H7 (cell line): ENCODE measurements around the gene LILRB2. TPM values are rescaled to one million over a fixed set of nuclear protein-coding genes. Genes with fewer than 3 reads are reported as not detected.
"Not testable (repeated sequence)": the region's sequence is repeated elsewhere in the genome, so short reads cannot be mapped to it uniquely, and the experiment has no call there.

Source experiments
- DNase-seq: peaks from one replicate; pipeline ENCODE4 v3.0.0; 2012
- H3K27me3 ChIP-seq: 2 replicates; pipeline ENCODE4 v1.6.0; 2011; ENCODE audit warnings: mild to moderate bottlenecking, low read length; ENCODE audit not compliant: control insufficient read depth, insufficient read depth
- H3K36me3 ChIP-seq: replicated peaks from 2 replicates; pipeline ENCODE4 v1.5.1; 2011; ENCODE audit warnings: low read length; ENCODE audit not compliant: control insufficient read depth, insufficient read depth
- H3K4me3 ChIP-seq: 2 replicates; pipeline ENCODE4 v1.5.1; 2011; ENCODE audit warnings: low read depth, mild to moderate bottlenecking, control low read depth, low read length, moderate library complexity; ENCODE audit not compliant: insufficient read depth
- total RNA-seq: library from RNA; depleted of rRNA; stranded (reverse); fragments of >200 nt; shearing (Covaris generic); gene quantifications from 2 replicates; pipeline ENCODE4 v1.2.3, GENCODE V29; 2014

Gene LILRB2
- total RNA-seq, 1 experiment from 2014 or later, result not detected

GRCh38 chr19:54287456-54287855, 6.5 kb upstream of the LILRB2 start:
- Histone ChIP-seq H3K27me3 (no peaks in the 10 kb centered on the region), H3K36me3 (no peaks in the 10 kb centered on the region), H3K4me3 (no peak overlapping the region)
- no peak for DNase-seq

DNA sequence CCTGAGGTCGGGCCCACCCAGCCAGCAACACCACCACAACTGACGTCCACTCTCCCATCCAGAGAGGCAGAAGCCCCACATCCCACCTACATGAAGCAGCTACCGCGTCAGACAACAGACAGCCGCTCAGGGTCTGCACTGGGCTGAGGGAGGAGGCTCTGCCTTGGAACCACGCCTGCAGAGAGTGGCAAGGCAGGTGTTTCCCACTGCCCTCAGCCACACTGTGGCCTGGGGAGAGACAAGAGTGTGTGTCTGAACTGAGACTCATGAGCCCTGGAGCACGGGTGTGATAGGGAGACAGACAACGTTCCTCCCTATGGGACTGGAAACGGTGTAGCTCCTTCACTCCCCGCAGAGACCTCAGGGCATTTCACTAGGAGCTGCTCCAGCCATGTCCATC, 5.4 kb upstream of the LILRB2 start:
- H3K27me3 ChIP-seq, H3K36me3 ChIP-seq, DNase-seq, H3K4me3 ChIP-seq: not testable (repeated sequence)

GRCh38 chr19:54285427-54286056, 4.6 kb upstream of the LILRB2 start:
- not testable (repeated sequence) for H3K4me3 ChIP-seq, DNase-seq, H3K27me3 ChIP-seq, H3K36me3 ChIP-seq

- no peak for DNase-seq
- no peaks in the 10 kb centered on the region for H3K36me3 ChIP-seq
- H3K27me3 ChIP-seq, result peaks cover 1% of the 10 kb centered on the region; the same call in 1 of the 2 replicates
- no peak overlapping the region for H3K4me3 ChIP-seq
These were observed 2.0 kb upstream of the LILRB2 start for GRCh38 chr19:54282686-54283470.

- H3K4me3 ChIP-seq, H3K36me3 ChIP-seq, DNase-seq, H3K27me3 ChIP-seq: not testable (repeated sequence)
These were observed 792 bp upstream of the LILRB2 start for GRCh38 chr19:54281729-54282075.

GRCh38 chr19:54280441-54280840, 469 bp downstream of the LILRB2 start:
- DNase-seq, H3K4me3 ChIP-seq, H3K27me3 ChIP-seq, H3K36me3 ChIP-seq: not testable (repeated sequence)

GRCh38 chr19:54280025-54280424, 885 bp downstream of the LILRB2 start:
- H3K27me3 ChIP-seq, H3K36me3 ChIP-seq, DNase-seq, H3K4me3 ChIP-seq: not testable (repeated sequence)

DNA sequence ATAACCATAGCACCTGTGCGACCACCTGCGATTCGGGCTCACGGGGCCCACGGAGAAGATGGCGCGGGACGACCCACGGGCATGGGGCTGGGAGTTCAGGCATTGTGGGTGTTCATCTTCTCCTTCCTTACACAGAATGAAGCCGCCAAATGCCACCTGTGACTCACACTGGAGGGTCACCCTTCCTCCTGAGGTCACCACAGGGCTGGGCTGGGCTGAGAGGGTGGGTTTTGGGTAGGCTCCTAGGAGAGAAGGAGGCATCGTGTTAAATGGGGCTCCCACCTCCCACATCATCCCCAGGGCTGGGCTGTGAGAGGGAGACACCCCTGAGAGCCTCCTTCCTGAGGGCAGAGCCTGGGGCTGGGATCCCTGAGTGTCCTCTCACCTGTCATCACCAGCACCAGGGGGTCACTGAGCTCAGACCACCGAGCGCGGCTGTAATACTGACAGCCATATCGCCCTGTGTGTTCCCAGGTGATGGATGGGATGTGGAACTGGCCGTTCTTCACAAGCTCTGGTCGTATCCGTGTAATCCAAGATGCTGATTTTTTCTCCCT, 1.4 kb downstream of the LILRB2 start:
- Histone ChIP-seq H3K27me3 (peaks cover 1% of the 10 kb centered on the region; the same call in 1 of the 2 replicates), H3K4me3 (no peak overlapping the region), H3K36me3 (no peaks in the 10 kb centered on the region)
- DNase-seq, result no peak

DNA sequence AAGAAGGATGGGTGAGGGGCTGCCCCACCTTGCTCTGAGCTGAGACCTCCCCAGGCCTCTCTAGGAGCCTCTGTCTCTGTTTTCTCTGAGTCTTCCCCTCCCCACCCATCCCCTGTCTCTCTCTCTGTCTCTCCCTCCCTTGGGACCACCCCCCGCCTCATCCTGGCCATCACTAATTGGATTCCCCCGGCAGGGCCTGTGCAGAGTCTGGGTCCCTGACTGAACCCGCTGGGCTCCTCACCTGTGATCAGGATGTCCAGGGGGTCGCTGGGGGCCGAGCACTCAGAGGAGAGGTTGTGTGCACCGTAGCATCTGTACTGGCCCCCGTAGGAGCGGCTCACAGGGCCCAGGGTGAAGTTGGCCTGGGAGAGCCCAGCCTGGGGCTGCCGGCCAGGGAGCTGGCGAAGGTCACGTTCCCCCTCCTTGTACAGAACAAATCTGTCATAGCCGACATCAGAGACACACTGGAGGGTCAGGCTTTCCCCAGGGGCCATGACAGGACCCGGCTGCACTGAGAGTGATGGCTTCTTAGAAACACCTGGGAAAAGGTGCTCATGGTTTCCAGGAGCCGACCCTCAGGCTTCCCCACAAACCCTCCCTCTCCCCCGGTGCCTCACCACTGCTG, 2.2 kb downstream of the LILRB2 start:
- H3K27me3 ChIP-seq, DNase-seq, H3K4me3 ChIP-seq, H3K36me3 ChIP-seq: not testable (repeated sequence)

DNA sequence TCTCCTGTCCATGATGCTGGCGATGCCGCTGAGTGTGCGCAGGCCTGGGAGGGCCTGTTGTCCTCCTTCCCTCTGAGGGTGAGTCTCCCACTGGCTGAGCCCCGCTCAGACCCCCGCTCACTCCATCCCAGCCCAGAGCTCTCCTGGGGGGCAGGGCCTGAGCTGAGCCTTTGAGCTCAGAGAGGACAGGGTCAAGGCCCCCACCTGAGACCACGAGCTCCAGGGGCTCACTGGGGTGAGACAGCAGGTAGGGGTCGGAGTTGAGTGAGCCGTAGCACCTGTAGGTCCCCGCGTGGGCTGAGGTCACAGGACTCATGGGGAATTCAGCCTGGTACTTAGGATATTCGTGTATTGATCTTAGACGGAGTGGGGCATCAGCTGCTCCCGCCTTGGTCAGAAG, 2.9 kb downstream of the LILRB2 start:
- not testable (repeated sequence) for H3K4me3 ChIP-seq, H3K27me3 ChIP-seq, DNase-seq, H3K36me3 ChIP-seq

DNA sequence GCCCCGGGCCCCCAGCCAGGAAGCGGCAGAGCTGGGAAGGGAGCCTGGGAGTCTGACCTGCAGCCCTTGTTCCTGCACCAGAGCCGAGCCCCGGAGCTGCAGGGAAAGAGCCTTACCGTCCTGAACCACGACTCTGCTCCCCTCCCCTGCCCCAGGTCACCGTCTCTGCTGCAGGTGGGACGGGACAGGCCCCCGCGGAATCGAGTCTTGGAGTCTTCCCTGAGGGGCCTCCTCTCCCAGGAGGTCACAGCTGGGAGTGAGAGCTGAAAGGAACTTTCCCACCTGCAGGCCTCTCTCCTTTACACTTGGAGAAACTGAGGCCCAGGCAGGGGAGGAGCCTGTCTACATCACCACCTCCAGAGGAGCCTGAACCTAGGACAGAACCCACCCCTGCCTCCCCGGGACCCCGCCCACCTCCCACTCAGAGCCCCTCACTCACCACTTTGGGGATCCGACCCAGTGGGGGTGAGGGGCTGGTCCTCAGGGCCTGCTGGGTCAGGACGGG, 3.7 kb downstream of the LILRB2 start:
- H3K27me3 ChIP-seq, DNase-seq, H3K4me3 ChIP-seq, H3K36me3 ChIP-seq: not testable (repeated sequence)

DNA sequence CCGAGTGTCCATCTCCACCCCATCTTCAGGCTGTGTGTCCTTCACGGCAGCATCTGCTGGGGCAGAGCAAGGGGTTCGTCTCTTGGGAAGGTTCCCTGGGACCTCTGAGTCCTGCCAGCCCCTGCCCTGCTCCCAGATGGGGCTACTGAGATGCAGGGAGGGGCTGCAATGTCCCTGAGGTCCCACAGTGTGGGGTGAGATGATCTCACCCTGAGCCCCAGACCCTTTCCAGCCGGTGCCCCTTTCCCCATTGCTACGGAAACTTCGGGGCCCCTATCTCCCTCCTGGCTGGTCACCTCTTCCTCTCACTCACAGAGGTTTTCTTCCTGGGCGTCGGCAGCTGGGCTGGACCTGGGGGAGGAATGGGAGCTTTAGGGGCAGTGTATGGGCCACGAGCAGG, 5.0 kb downstream of the LILRB2 start:
- Histone ChIP-seq H3K36me3 (no peaks in the 10 kb centered on the region), H3K4me3 (no peak overlapping the region), H3K27me3 (peaks cover 1% of the 10 kb centered on the region; the same call in 1 of the 2 replicates)
- no peak for DNase-seq

GRCh38 chr19:54274516-54274915, 6.4 kb downstream of the LILRB2 start:
- H3K36me3 ChIP-seq, H3K27me3 ChIP-seq, DNase-seq, H3K4me3 ChIP-seq: not testable (repeated sequence)

DNA sequence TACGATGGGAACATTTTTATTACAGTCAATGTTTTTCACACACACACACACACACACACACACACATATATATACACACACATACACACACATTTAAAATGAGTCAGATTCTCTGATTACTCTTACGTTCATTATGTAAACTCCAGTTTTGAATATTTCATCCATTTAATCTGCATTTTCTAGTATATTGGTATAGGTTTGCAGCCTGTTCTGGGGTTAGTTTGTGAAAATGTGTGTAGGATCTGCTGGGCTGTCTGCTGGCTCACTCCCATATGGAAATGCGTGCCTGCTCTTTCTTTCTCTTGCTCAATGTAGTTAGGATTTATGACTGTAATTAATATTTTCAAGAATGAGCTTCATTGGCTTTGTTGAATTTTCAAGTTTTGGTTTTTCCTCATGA, 7.1 kb downstream of the LILRB2 start:
- DNase-seq, result no peak
- Histone ChIP-seq H3K4me3 (no peak overlapping the region), H3K36me3 (no peaks in the 10 kb centered on the region), H3K27me3 (no peaks in the 10 kb centered on the region)

DNA sequence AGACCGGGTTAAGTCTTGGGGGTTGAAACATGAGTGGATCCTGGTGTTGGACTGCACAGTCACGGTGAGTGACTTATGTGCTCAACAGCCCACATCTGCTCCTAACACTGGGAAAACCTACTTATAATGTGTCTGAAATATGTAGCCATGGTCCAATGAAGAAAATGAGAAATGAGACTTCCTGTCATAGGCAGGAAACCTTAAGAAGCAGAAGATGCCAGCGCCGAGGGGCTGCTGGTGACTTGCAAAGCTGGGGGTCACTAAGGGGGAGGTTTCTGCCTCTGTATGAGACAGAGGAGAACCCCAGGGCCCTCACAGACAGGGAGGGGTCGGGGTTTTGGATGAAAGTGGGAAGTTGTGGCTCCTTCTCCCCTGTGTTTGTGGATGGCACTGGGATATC, 8.7 kb downstream of the LILRB2 start:
- H3K4me3 ChIP-seq, H3K36me3 ChIP-seq, H3K27me3 ChIP-seq, DNase-seq: not testable (repeated sequence)
